Measurements from ENCODE around the gene PUS10. TPM values are rescaled to one million over a fixed set of nuclear protein-coding genes. Genes with fewer than 3 reads are reported as not detected.

The PUS10 gene
- total RNA-seq, 1 experiment from 2014 or later = 5.6 TPM

DNA sequence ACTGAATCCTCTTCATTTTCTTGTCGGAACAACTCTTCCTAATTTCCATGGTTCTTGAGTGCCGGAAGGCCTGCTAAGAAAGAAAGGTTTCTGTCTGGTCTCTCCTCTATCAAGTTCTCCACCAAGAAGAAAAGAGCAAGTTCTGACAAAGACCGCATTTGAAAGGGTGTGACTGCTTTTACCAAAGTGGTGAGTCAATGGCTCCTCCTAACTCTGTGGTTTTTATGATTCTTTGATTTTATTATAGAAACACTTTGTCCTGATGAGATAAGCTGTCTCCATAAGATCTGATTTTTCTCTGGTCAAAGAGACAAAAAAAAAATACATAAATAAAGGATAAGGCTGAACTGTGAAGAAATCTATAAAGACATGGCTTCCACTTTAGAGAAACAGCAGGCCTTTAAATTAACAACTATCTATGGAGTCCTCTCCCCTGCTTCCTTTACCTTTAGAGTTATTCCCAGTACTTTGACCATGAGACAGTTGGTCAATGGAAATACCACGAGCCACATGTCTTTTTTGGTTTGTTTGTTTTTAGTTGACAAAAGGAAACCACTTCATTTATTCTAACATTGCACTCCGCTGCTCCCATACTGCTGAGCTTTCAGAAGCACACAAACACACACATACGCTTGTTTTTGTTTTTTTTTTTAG lies 69.0 kb downstream of the PUS10 start:
- H2AFZ ChIP-seq (ENCODE audit: low read depth, low read length, poor library complexity, severe bottlenecking) = no peak overlapping the region
- ChIA-PET RAD21 (ENCODE audit: low non-redundant PET in 1 of 2, low total read pairs in 2 of 2, uncharacterized antibody in 2 of 2, unreplicated experiment in 2 of 2) (no interaction called here), CTCF (no interaction called here), POLR2A (no interaction called here)
- no peaks in the 10 kb centered on the region for H3K27me3 ChIP-seq (ENCODE audit: insufficient read depth, low read length)
- peak overlapping the region; percentile 29; the same call in 1 of the 2 replicates for H3K4me2 ChIP-seq (ENCODE audit: low read length)
- no peaks in the 10 kb centered on the region for H3K36me3 ChIP-seq (ENCODE audit: control insufficient read depth in 1 of 2, insufficient read depth in 2 of 2, low read length in 2 of 2)
- BruUV-seq (replicated peaks) = no TSS peak
- peak; percentile 27 for DNase-seq (ENCODE audit: low read depth, low spot score)
- no peaks in the 10 kb centered on the region for H3K9me2 ChIP-seq (ENCODE audit: insufficient read depth)
- no peaks in the 10 kb centered on the region for H3K79me2 ChIP-seq (ENCODE audit: insufficient read depth, low read length)
- intact Hi-C loops (cut with micrococcal nuclease) = no loop called here
- H3K4me3 ChIP-seq (replicated peaks in 1 of 2; ENCODE audit: low read depth in 1 of 2, low read length in 2 of 2) = no peak overlapping the region
- H3K9me3 ChIP-seq (ENCODE audit: control insufficient read depth in 1 of 2, insufficient read depth in 1 of 2, low read depth in 1 of 2, low read length in 2 of 2) = no peaks in the 10 kb centered on the region
- peak; percentile 70 for ATAC-seq
- no peaks in the 10 kb centered on the region for H4K20me1 ChIP-seq (ENCODE audit: insufficient read depth)
- H3K9ac ChIP-seq (ENCODE audit: low read length) = no peak overlapping the region
- H3K27ac ChIP-seq (ENCODE audit: low read depth, low read length) = no peak overlapping the region
- H3K4me1 ChIP-seq (ENCODE audit: control insufficient read depth in 1 of 2, insufficient read depth in 2 of 2, low read length in 2 of 2) = peaks cover 2 to 8% of the 10 kb centered on the region in 2 experiments; a peak in 2 of 4 replicates
- TF ChIP-seq CEBPB (IDR thresholded peaks at IDR 0.05; ENCODE audit: low read depth) = no peak
- TF ChIP-seq, protein P1, sequence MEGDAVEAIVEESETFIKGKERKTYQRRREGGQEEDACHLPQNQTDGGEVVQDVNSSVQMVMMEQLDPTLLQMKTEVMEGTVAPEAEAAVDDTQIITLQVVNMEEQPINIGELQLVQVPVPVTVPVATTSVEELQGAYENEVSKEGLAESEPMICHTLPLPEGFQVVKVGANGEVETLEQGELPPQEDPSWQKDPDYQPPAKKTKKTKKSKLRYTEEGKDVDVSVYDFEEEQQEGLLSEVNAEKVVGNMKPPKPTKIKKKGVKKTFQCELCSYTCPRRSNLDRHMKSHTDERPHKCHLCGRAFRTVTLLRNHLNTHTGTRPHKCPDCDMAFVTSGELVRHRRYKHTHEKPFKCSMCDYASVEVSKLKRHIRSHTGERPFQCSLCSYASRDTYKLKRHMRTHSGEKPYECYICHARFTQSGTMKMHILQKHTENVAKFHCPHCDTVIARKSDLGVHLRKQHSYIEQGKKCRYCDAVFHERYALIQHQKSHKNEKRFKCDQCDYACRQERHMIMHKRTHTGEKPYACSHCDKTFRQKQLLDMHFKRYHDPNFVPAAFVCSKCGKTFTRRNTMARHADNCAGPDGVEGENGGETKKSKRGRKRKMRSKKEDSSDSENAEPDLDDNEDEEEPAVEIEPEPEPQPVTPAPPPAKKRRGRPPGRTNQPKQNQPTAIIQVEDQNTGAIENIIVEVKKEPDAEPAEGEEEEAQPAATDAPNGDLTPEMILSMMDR (IDR thresholded peaks at IDR 0.05 in 2 of 3, conservative IDR thresholded peaks at IDR 0.05 in 1 of 3; ENCODE audit: borderline replicate concordance in 1 of 3, insufficient read depth in 1 of 3, low read depth in 2 of 3, low read length in 2 of 3) = no peak
- TF ChIP-seq, protein P2, sequence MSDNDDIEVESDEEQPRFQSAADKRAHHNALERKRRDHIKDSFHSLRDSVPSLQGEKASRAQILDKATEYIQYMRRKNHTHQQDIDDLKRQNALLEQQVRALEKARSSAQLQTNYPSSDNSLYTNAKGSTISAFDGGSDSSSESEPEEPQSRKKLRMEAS (IDR thresholded peaks at IDR 0.05) = no peak
- no peak for TF ChIP-seq ELF1 (IDR thresholded peaks at IDR 0.05; ENCODE audit: borderline replicate concordance, low read depth)
- TF ChIP-seq EZH2phosphoT487 (IDR thresholded peaks at IDR 0.05; ENCODE audit: borderline replicate concordance) = no peak
- no peak for TF ChIP-seq POLR2A (IDR thresholded peaks at IDR 0.05; ENCODE audit: borderline replicate concordance, extremely low read depth, insufficient read depth, insufficient read length)
- peak; percentile 57 for TF ChIP-seq SP1 (IDR thresholded peaks at IDR 0.05; ENCODE audit: low read depth)
- no peak for TF ChIP-seq POLR2AphosphoS5 (IDR thresholded peaks at IDR 0.05; ENCODE audit: low read depth, low read length)
- peak; percentile 43; the same call in 1 of the 2 replicates for TF ChIP-seq JUND (IDR thresholded peaks at IDR 0.05)
- TF ChIP-seq FOSL1 (IDR thresholded peaks at IDR 0.05; ENCODE audit: low read depth) = peak; percentile 53
- TF ChIP-seq ZFX (IDR thresholded peaks at IDR 0.05) = no peak
- TF ChIP-seq, protein P3, sequence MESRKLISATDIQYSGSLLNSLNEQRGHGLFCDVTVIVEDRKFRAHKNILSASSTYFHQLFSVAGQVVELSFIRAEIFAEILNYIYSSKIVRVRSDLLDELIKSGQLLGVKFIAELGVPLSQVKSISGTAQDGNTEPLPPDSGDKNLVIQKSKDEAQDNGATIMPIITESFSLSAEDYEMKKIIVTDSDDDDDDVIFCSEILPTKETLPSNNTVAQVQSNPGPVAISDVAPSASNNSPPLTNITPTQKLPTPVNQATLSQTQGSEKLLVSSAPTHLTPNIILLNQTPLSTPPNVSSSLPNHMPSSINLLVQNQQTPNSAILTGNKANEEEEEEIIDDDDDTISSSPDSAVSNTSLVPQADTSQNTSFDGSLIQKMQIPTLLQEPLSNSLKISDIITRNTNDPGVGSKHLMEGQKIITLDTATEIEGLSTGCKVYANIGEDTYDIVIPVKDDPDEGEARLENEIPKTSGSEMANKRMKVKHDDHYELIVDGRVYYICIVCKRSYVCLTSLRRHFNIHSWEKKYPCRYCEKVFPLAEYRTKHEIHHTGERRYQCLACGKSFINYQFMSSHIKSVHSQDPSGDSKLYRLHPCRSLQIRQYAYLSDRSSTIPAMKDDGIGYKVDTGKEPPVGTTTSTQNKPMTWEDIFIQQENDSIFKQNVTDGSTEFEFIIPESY (IDR thresholded peaks at IDR 0.05; ENCODE audit: extremely low read depth, insufficient replicate concordance, low read length) = no peak
- TF ChIP-seq EGR1 (IDR thresholded peaks at IDR 0.05; ENCODE audit: low read depth) = no peak
- no peak for TF ChIP-seq TCF7L2 (IDR thresholded peaks at IDR 0.05; ENCODE audit: borderline replicate concordance, extremely low read depth, insufficient read depth, insufficient read length)

Data from HCT116 (cell line).